Jurkat, Clone E6-1 (cell line): ENCODE data around the gene RNF31.

Source experiments
- DNase-seq: peaks from one replicate; pipeline ENCODE4 v3.0.0-alpha.2; 2011; ENCODE audit warnings: low read depth, low spot score
- H3K4me3 ChIP-seq: 2 replicates; pipeline ENCODE4 v1.5.1; 2011; ENCODE audit warnings: mild to moderate bottlenecking, low read length, control low read depth, moderate library complexity

Gene RNF31

GRCh38 chr14:24150993-24151392 is 3.7 kb downstream of the RNF31 start:
- H3K4me3 ChIP-seq, result no peak overlapping the region
- no peak for DNase-seq

- no peak overlapping the region for H3K4me3 ChIP-seq
- DNase-seq, result no peak
Measured at GRCh38 chr14:24151404-24152080, 4.2 kb downstream of the RNF31 start.

GRCh38 chr14:24155100-24155499 is 7.8 kb downstream of the RNF31 start:
- no peak overlapping the region for H3K4me3 ChIP-seq
- DNase-seq, result no peak

- H3K4me3 ChIP-seq, result no peak overlapping the region
- DNase-seq, result no peak
Measured at GRCh38 chr14:24156840-24157239, 9.5 kb downstream of the RNF31 start.

- DNase-seq, result no peak
- H3K4me3 ChIP-seq, result no peak overlapping the region
Measured at GRCh38 chr14:24157331-24157730, 10.0 kb downstream of the RNF31 start.

DNA sequence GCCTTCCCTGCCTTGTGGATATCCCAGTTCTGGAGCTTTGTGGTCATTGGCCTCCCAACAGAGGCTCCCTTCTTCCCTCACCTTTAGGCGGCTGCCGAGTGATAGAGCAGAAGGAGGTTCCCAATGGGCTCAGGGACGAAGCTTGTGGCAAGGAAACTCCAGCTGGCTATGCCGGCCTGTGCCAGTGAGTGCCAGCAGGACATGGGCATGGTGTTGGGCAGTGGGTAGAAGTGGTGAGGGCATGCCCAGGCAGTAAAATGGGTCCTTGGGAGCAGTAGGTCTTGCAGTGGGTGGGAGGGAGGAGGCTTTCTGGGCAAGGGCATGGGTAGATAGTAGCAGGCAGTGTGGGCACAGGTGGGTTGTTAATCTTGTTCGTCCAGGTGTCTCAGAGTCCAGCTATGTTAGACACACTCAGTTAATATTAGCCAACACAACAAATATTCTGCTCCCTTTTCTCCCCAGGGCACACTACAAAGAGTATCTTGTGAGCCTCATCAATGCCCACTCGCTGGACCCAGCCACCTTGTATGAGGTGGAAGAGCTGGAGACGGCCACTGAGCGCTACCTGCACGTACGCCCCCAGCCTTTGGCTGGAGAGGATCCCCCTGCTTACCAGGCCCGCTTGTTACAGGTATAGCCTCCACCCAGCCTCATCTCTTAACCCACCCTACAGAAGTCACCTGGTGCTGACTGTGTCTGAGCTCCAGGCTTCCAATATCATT is 12.6 kb downstream of the RNF31 start:
- DNase-seq, result no peak
- no peak overlapping the region for H3K4me3 ChIP-seq

DNA sequence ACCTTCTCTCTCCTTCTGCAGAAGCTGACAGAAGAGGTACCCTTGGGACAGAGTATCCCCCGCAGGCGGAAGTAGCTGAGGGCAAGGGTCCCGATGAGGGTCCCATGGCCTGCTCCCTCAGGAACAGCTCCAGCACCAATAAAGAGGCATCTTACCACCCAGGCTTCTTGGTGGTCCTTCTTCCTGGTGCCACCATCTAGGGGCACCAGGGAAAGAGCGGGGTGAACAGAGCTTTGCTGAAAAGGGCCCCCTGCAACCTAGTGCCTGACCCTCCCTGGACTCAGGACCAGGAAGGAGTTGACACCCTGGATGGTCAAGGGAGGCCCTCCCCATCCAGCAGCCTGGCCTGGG is 13.2 kb downstream of the RNF31 start:
- no peak for DNase-seq
- H3K4me3 ChIP-seq, result no peak overlapping the region

GRCh38 chr14:24160850-24161804 is 13.8 kb downstream of the RNF31 start, which contains the start of gene IRF9:
Gene IRF9 (plus strand): TSS chr14:24161265. CDS start chr14:24162145, 880 bp downstream.
- H3K4me3 ChIP-seq, result peak within 1 kb of the TSS; percentile 67
- DNase-seq, result peak; percentile 93

DNA sequence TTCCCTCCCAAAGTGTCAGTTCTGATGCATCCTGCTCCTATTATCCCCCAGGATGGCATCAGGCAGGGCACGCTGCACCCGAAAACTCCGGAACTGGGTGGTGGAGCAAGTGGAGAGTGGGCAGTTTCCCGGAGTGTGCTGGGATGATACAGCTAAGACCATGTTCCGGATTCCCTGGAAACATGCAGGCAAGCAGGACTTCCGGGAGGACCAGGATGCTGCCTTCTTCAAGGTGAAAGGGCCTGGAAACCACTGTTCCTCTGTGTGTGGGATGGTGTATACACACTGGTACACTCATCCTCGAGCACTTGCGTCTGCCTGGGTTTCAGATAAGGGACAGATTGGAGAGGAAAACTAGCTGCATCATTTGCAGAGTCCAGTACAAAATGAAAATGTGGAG is 14.8 kb downstream of the RNF31 start:
- H3K4me3 ChIP-seq, result no peak overlapping the region
- DNase-seq, result no peak

GRCh38 chr14:24164518-24164991 is 17.3 kb downstream of the RNF31 start:
- no peak for DNase-seq
- no peak overlapping the region for H3K4me3 ChIP-seq

DNA sequence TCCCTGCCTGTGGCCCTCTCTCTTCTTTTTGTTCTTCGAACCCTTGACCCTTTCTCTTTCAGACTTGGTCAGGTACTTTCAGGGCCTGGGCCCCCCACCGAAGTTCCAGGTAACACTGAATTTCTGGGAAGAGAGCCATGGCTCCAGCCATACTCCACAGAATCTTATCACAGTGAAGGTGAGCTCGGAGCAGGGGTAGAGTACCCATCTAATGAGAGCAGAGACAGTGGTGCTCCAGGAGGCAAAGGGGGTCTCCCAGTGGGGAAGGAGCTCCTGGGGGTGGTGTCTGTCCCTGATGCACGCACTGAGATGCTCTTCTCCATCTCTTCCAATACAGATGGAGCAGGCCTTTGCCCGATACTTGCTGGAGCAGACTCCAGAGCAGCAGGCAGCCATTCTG is 18.5 kb downstream of the RNF31 start:
- no peak for DNase-seq
- H3K4me3 ChIP-seq, result no peak overlapping the region

GRCh38 chr14:24167469-24168114 is 20.3 kb downstream of the RNF31 start:
- DNase-seq, result no peak
- no peak overlapping the region for H3K4me3 ChIP-seq

DNA sequence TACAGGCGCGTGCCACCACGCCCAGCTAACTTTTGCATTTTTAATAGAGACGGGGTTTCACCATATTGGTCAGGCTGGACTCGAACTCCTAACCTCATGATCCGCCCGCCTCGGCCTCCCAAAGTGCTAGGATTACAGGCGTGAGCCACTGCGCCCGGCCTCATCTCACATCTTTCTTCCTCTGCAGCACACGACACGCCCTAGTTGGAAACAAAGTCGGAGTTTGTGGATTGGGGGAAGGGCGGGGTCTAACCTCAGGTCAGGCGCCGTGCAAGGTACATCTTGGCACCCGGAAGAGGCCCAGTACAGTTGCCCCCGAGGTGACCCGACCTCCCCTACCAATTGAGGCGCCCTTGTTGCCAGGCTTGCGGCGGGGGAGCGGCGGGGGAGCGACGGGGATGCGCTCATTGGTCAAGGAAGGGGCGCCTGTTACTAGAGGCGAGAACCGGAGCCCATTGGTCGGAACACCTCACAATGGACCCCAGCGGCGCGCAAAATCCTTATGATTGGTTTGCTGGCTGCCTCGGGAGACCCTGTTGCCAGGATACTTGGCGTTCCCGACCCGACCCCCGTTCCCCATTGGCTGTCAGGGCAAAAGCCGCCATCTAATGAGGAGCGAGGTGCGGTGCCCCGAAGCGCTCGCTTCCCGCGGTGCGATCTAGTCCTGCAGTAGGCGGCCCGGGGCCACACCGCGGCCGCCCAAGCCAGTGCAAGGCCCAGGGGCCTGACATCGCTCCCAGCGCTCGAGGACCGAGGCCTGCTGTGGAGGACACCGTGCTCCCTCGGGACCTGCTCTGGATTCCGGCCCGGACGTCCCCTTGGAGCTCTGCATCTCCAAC is 24.3 kb downstream of the RNF31 start, which contains the start of gene REC8:
REC8 (plus strand) TSS at position 659 of the 839 bp plus-strand sequence. CDS start 473 bp downstream, outside the sequence.
- DNase-seq, result no peak
- H3K4me3 ChIP-seq, result no peak within 1 kb of the TSS

- DNase-seq, result no peak
- H3K4me3 ChIP-seq, result no peak overlapping the region
Measured at GRCh38 chr14:24172261-24172860, 25.1 kb downstream of the RNF31 start.

- no peak for DNase-seq
- H3K4me3 ChIP-seq, result no peak overlapping the region
Measured at GRCh38 chr14:24172871-24173281, 25.6 kb downstream of the RNF31 start.

DNA sequence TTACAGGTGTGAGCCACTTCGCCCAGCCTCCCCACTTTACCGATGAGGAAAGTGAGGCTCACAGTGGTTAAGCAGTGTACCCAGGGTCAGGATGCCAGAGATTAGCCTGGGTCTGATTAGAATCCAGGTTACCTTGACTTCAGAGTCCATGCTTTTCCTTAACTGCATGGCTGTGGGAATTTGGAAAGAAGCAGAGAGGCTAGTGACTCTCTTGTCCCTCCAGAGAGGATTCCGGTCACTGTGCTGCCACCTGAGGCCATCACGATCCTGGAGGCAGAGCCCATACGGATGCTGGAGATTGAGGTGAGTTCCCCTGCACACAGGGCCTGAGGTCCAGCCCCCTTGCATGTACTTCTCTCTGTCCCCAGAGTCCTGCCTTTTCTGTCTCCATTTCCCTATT is 29.3 kb downstream of the RNF31 start:
- no peak overlapping the region for H3K4me3 ChIP-seq
- no peak for DNase-seq

- H3K4me3 ChIP-seq, result no peak overlapping the region
Measured at GRCh38 chr14:24177041-24177825, 29.9 kb downstream of the RNF31 start.

More at GRCh38 chr14:24177041-24177825, 29.9 kb downstream of the RNF31 start:
- no peak for DNase-seq
